Measurements from ENCODE around the gene SH2D6.

- TF ChIP-seq, protein P1, sequence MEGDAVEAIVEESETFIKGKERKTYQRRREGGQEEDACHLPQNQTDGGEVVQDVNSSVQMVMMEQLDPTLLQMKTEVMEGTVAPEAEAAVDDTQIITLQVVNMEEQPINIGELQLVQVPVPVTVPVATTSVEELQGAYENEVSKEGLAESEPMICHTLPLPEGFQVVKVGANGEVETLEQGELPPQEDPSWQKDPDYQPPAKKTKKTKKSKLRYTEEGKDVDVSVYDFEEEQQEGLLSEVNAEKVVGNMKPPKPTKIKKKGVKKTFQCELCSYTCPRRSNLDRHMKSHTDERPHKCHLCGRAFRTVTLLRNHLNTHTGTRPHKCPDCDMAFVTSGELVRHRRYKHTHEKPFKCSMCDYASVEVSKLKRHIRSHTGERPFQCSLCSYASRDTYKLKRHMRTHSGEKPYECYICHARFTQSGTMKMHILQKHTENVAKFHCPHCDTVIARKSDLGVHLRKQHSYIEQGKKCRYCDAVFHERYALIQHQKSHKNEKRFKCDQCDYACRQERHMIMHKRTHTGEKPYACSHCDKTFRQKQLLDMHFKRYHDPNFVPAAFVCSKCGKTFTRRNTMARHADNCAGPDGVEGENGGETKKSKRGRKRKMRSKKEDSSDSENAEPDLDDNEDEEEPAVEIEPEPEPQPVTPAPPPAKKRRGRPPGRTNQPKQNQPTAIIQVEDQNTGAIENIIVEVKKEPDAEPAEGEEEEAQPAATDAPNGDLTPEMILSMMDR (IDR thresholded peaks at IDR 0.05; ENCODE audit: insufficient read depth, low read length, poor library complexity, severe bottlenecking): no peak
- no peak for TF ChIP-seq EZH2phosphoT487 (conservative IDR thresholded peaks at IDR 0.05; ENCODE audit: low read length)
Measured at GRCh38 chr2:85385746-85386145, 32.8 kb upstream of the SH2D6 start.

All from SU-DHL-6 (cell line).